ENCODE results near the gene CEACAM4.

DNA sequence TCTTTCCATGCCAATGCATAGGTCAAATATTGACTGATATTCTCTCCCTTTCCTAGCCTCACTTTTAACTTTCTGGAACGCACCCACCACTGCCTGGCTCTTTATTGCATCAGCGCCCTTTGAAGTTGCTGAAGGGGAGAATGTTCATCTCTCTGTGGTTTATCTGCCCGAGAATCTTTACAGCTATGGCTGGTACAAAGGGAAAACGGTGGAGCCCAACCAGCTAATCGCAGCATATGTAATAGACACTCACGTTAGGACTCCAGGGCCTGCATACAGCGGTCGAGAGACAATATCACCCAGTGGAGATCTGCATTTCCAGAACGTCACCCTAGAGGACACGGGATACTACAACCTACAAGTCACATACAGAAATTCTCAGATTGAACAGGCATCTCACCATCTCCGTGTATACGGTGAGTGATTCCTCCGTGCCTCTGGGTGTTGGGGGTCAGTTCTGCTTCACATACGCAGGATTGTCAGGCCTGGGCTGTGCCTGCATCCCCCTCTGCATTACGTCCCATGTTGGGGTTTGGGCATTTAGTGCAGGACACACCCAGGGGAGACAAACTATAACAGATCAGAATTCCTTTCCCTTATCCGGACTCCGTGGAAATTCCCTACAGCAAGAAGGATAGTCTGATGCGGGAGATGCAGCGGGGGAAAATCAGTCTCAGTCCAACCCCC lies 49.6 kb downstream of the CEACAM4 start:
- TF ChIP-seq, protein P1, sequence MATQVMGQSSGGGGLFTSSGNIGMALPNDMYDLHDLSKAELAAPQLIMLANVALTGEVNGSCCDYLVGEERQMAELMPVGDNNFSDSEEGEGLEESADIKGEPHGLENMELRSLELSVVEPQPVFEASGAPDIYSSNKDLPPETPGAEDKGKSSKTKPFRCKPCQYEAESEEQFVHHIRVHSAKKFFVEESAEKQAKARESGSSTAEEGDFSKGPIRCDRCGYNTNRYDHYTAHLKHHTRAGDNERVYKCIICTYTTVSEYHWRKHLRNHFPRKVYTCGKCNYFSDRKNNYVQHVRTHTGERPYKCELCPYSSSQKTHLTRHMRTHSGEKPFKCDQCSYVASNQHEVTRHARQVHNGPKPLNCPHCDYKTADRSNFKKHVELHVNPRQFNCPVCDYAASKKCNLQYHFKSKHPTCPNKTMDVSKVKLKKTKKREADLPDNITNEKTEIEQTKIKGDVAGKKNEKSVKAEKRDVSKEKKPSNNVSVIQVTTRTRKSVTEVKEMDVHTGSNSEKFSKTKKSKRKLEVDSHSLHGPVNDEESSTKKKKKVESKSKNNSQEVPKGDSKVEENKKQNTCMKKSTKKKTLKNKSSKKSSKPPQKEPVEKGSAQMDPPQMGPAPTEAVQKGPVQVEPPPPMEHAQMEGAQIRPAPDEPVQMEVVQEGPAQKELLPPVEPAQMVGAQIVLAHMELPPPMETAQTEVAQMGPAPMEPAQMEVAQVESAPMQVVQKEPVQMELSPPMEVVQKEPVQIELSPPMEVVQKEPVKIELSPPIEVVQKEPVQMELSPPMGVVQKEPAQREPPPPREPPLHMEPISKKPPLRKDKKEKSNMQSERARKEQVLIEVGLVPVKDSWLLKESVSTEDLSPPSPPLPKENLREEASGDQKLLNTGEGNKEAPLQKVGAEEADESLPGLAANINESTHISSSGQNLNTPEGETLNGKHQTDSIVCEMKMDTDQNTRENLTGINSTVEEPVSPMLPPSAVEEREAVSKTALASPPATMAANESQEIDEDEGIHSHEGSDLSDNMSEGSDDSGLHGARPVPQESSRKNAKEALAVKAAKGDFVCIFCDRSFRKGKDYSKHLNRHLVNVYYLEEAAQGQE (IDR thresholded peaks at IDR 0.05; ENCODE audit: low read depth), result no peak
- no peak for TF ChIP-seq EP300 (IDR thresholded peaks at IDR 0.05; ENCODE audit: borderline replicate concordance)
- TF ChIP-seq, protein P2, sequence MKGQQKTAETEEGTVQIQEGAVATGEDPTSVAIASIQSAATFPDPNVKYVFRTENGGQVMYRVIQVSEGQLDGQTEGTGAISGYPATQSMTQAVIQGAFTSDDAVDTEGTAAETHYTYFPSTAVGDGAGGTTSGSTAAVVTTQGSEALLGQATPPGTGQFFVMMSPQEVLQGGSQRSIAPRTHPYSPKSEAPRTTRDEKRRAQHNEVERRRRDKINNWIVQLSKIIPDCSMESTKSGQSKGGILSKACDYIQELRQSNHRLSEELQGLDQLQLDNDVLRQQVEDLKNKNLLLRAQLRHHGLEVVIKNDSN (IDR thresholded peaks at IDR 0.05), result no peak
- TF ChIP-seq YY1 (IDR thresholded peaks at IDR 0.05; ENCODE audit: low read depth), result no peak
- no peak for TF ChIP-seq TAF1 (IDR thresholded peaks at IDR 0.05; ENCODE audit: low read depth)
- no peak for TF ChIP-seq NFIC (IDR thresholded peaks at IDR 0.05)
- no peak for TF ChIP-seq RAD21 (IDR thresholded peaks at IDR 0.05; ENCODE audit: low read depth)
- TF ChIP-seq, protein P3, sequence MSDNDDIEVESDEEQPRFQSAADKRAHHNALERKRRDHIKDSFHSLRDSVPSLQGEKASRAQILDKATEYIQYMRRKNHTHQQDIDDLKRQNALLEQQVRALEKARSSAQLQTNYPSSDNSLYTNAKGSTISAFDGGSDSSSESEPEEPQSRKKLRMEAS (IDR thresholded peaks at IDR 0.05), result no peak
- no peak for TF ChIP-seq CEBPB (IDR thresholded peaks at IDR 0.05)
- TF ChIP-seq FOXM1 (IDR thresholded peaks at IDR 0.05; ENCODE audit: borderline replicate concordance, low read depth), result no peak
- TF ChIP-seq EGR1 (IDR thresholded peaks at IDR 0.05), result no peak
- TF ChIP-seq ZBTB7A (IDR thresholded peaks at IDR 0.05; ENCODE audit: low read depth), result no peak
- no peak for TF ChIP-seq CREB1 (IDR thresholded peaks at IDR 0.05; ENCODE audit: low read depth)

All from Ishikawa (cell line).